Measurements from ENCODE around the gene EED. TPM values are rescaled to one million over a fixed set of nuclear protein-coding genes. Genes with fewer than 3 reads are reported as not detected.

The EED gene
- total RNA-seq, 1 donor from 2014 or later: 12.1 TPM

DNA sequence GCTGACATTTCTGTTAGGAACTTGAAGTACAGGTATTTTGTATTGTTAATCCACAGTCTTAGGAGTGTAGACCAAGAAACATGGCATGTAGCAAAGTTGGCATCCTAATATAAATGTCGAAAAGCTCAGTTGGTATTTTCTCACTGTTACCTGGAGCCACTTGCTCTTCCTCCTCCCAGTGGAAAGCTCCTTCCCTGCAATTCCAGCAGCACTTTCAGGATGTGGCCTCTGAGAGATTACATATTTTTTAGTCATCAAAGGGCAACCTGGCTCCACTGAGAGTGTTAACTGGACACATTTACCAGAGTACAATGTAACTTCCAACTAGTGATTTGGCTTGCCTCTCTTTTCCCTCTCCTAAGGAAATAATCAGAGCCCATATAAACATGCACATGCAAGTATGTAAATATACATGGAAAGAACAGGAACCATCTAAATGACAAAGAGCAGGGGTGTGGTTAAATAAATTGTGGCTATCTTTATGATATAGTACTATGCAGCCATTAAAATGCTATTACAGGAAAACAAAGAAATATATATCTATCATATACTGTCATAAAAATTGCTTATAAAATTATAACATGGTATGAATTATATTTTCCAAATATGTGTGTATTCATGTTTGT lies 14.3 kb upstream of the EED start:
- TF ChIP-seq, protein P1, sequence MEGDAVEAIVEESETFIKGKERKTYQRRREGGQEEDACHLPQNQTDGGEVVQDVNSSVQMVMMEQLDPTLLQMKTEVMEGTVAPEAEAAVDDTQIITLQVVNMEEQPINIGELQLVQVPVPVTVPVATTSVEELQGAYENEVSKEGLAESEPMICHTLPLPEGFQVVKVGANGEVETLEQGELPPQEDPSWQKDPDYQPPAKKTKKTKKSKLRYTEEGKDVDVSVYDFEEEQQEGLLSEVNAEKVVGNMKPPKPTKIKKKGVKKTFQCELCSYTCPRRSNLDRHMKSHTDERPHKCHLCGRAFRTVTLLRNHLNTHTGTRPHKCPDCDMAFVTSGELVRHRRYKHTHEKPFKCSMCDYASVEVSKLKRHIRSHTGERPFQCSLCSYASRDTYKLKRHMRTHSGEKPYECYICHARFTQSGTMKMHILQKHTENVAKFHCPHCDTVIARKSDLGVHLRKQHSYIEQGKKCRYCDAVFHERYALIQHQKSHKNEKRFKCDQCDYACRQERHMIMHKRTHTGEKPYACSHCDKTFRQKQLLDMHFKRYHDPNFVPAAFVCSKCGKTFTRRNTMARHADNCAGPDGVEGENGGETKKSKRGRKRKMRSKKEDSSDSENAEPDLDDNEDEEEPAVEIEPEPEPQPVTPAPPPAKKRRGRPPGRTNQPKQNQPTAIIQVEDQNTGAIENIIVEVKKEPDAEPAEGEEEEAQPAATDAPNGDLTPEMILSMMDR (conservative IDR thresholded peaks at IDR 0.05; ENCODE audit: low read depth, low read length): peak; percentile 16
- H3K4me3 ChIP-seq (ENCODE audit: low read depth, low read length): no peak overlapping the region
- no peak for DNase-seq (ENCODE audit: low read depth)

DNA sequence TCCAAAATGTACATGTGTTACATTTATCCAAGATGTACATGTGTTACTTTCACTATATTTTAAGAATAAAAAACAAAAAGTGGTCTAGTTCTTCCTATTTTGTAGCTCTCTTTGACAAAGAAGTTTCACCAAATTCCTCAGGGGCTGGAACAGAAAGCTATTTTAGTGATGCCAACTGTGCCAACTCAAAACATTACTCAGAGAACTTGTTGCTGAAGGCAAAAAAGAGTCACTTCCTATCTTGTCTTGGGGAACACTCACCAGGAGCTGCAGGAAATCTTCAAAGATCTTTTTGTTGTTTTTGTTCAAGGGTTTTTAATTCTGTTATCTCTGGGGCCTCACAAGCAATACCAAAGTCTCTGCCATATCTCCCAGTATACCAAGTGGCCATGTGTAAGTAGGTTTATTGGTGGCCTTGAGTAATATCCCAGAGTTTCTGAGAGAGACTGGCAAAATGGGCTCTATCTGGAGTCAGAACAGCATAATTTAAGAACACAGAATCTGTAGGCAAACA lies 13.6 kb upstream of the EED start:
- TF ChIP-seq, protein P1 (conservative IDR thresholded peaks at IDR 0.05; ENCODE audit: low read depth, low read length): no peak
- no peak for DNase-seq (ENCODE audit: low read depth)
- H3K4me3 ChIP-seq (ENCODE audit: low read depth, low read length): no peak overlapping the region

DNA sequence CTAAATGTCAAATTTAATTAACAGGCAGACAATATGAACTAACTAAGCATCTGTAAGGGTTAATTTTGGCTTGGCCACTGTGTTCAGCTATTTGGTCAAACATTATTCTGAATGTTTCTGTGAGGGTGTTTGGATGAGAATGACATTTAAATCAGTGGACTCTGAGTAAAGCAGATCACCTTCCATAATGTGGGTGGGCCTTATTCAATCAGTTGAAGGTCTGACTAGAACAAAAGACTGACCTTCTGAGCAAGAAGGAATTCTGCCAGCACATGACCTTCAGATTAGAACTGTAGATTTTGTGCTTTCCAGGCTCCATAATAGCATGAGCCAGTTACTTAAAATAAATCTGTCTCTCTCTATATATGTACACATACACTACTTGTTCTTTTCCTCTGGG lies 12.0 kb upstream of the EED start:
- no peak for DNase-seq (ENCODE audit: low read depth)
- TF ChIP-seq, protein P1 (conservative IDR thresholded peaks at IDR 0.05; ENCODE audit: low read depth, low read length): no peak
- H3K4me3 ChIP-seq (ENCODE audit: low read depth, low read length): no peak overlapping the region

DNA sequence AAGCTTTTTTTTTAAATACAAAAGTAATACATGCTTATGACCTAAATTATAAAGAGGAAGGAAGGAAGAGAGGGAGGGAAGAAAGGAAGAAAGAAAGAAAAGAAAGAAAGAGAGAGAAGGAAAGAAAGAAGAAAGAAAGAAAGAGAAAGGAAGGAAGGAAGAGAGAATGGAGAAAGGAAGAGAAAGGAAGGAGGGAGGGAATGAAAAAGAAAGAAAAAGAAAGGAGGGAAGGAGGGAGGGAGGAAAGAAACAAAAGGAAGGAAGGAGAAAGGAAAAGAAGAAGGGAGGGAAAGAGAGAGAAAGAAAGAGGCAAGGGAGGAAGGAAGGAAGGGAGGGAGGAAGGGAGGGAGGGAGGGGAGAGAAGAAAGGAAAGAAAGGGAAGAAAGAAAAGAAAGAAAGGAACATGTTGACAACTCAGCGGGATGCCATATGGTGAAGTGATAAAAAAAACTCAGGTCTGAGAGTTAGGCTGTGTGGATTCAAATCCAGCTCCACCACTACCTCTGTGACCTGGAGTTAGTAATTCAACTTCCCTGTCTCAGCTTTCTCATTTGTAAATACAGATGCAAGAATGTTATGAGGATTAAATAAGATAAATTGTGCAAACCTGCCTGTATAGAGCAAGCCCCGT lies 9.6 kb upstream of the EED start:
- DNase-seq (ENCODE audit: low read depth): no peak
- H3K4me3 ChIP-seq (ENCODE audit: low read depth, low read length): no peak overlapping the region
- TF ChIP-seq, protein P1 (conservative IDR thresholded peaks at IDR 0.05; ENCODE audit: low read depth, low read length): no peak

DNA sequence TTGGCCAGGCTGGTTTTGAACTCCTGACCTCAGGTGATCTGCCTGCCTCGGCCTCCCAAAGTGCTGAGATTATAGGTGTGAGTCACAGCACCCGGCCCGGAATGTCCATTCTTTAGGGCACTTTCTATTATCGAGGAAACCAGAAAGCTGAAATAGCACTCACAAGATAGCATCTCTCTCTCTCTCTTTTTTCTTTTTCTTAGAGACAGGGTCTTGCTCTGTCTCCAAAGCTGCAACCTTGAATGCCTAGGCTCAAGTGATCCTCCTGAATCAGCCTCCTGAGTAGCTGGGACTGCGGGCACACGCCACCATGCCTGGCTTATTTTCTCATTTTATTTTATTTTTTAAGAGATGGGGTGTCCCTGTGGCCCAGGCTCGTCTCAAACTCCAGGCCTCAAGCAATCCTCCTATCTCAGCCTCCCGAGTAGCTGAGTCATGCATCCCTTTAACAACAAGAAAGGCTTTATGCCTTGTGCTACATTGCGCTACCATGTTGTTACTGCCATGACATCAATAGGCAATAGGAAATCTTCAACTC lies 7.2 kb upstream of the EED start:
- H3K4me3 ChIP-seq (ENCODE audit: low read depth, low read length): no peak overlapping the region
- DNase-seq (ENCODE audit: low read depth): no peak
- TF ChIP-seq, protein P1 (conservative IDR thresholded peaks at IDR 0.05; ENCODE audit: low read depth, low read length): no peak

DNA sequence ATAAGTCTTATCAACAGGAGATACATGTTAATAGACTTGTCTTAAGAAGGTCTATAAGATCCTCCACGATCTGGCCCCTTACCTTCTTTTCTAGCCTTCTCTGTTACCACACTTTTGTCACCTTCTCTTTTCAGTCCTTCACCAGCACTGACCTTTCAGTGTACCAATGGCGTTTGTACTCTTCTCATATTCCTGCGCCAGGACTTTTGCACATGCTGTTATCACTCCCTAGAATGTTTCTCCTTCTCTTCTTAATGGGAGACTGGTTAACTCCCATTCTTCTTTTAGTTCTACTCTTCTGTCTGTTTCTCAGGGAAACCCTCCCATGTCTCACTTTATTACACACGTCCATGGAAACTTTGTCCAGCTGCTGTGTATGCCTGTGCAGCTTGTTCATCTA lies 4.4 kb upstream of the EED start:
- DNase-seq (ENCODE audit: low read depth): no peak
- TF ChIP-seq, protein P1 (conservative IDR thresholded peaks at IDR 0.05; ENCODE audit: low read depth, low read length): no peak
- no peak overlapping the region for H3K4me3 ChIP-seq (ENCODE audit: low read depth, low read length)
